HEK293 (cell line): ENCODE data around the gene FOXC1.

Experiments used
- HOXC10 ChIP-seq: sonication (generic); formaldehyde crosslinking; IDR thresholded peaks from 2 replicates; pipeline ENCODE4 v1.8.1; 2023; ENCODE audit warnings: mild to moderate bottlenecking, missing genetic modification reagents
- KLF7 ChIP-seq: fragments of 450-650 bp; formaldehyde crosslinking; IDR thresholded peaks from 2 replicates; pipeline ENCODE4 v1.5.1; 2016; ENCODE audit warnings: missing biosample characterization, missing genetic modification characterization, borderline replicate concordance
- SP7 ChIP-seq: fragments of 450-650 bp; formaldehyde crosslinking; IDR thresholded peaks from 2 replicates; pipeline ENCODE4 v1.5.1; 2016; ENCODE audit warnings: missing biosample characterization, missing genetic modification characterization
- TRIM28 ChIP-seq: IDR thresholded peaks from 2 replicates; pipeline ENCODE4 v1.6.1; 2011; ENCODE audit warnings: low read length, control low read depth, borderline replicate concordance
- YY2 ChIP-seq: fragments of 450-650 bp; formaldehyde crosslinking; IDR thresholded peaks from 2 replicates; pipeline ENCODE4 v1.5.1; 2016; ENCODE audit warnings: missing biosample characterization, missing genetic modification characterization
- ZBTB20 ChIP-seq: fragments of 450-650 bp; formaldehyde crosslinking; IDR thresholded peaks from 2 replicates; pipeline ENCODE4 v1.5.1; 2016; ENCODE audit warnings: missing biosample characterization, missing genetic modification characterization
- ZBTB8A ChIP-seq: fragments of 450-650 bp; formaldehyde crosslinking; IDR thresholded peaks from 2 replicates; pipeline ENCODE4 v1.5.1; 2016; ENCODE audit warnings: missing biosample characterization, missing genetic modification characterization
- ZFP3 ChIP-seq: fragments of 450-650 bp; formaldehyde crosslinking; IDR thresholded peaks from 2 replicates; pipeline ENCODE4 v1.5.1; 2016; ENCODE audit warnings: low read depth, missing biosample characterization, missing genetic modification characterization
- ZIC2 ChIP-seq: fragments of 450-650 bp; formaldehyde crosslinking; IDR thresholded peaks from 2 replicates; pipeline ENCODE4 v1.5.1; 2016; ENCODE audit warnings: missing biosample characterization, missing genetic modification characterization
- ZNF121 ChIP-seq: fragments of 450-650 bp; formaldehyde crosslinking; IDR thresholded peaks from 2 replicates; pipeline ENCODE4 v1.5.1; 2016; ENCODE audit warnings: missing biosample characterization, missing genetic modification characterization
- ZNF175 ChIP-seq: fragments of 450-650 bp; formaldehyde crosslinking; IDR thresholded peaks from 2 replicates; pipeline ENCODE4 v1.5.1; 2016; ENCODE audit warnings: missing biosample characterization, missing genetic modification characterization
- ZNF2 ChIP-seq: fragments of 450-650 bp; formaldehyde crosslinking; IDR thresholded peaks from 2 replicates; pipeline ENCODE4 v1.5.1; 2016; ENCODE audit warnings: missing biosample characterization, missing genetic modification characterization
- ZNF341 ChIP-seq: fragments of 450-650 bp; formaldehyde crosslinking; IDR thresholded peaks from 2 replicates; pipeline ENCODE4; 2016; ENCODE audit warnings: low read depth, missing biosample characterization, missing genetic modification characterization
- ZNF391 ChIP-seq: fragments of 450-650 bp; formaldehyde crosslinking; IDR thresholded peaks from 2 replicates; pipeline ENCODE4 v1.5.1; 2016; ENCODE audit warnings: low read depth, missing biosample characterization, missing genetic modification characterization, borderline replicate concordance
- ZNF394 ChIP-seq: fragments of 450-650 bp; formaldehyde crosslinking; IDR thresholded peaks from 2 replicates; pipeline ENCODE4 v1.5.1; 2016; ENCODE audit warnings: missing biosample characterization, missing genetic modification characterization, mild to moderate bottlenecking, moderate library complexity, borderline replicate concordance
- ZNF404 ChIP-seq: fragments of 450-650 bp; formaldehyde crosslinking; IDR thresholded peaks from 2 replicates; pipeline ENCODE4 v1.5.1; 2017; ENCODE audit warnings: missing biosample characterization, missing genetic modification characterization
- ZNF529 ChIP-seq: fragments of 450-650 bp; formaldehyde crosslinking; IDR thresholded peaks from 2 replicates; pipeline ENCODE4 v1.5.1; 2017; ENCODE audit warnings: missing genetic modification characterization, missing biosample characterization; ENCODE audit not compliant: insufficient replicate concordance
- ZNF544 ChIP-seq: fragments of 450-650 bp; formaldehyde crosslinking; IDR thresholded peaks from 2 replicates; pipeline ENCODE4 v1.5.0; 2017; ENCODE audit warnings: missing biosample characterization, missing genetic modification characterization
- ZNF549 ChIP-seq: fragments of 450-650 bp; IDR thresholded peaks from 2 replicates; pipeline ENCODE4 v1.5.1; 2018; ENCODE audit warnings: missing biosample characterization, missing genetic modification characterization, mild to moderate bottlenecking, inconsistent platforms, moderate library complexity
- ZNF560 ChIP-seq: fragments of 450-650 bp; formaldehyde crosslinking; IDR thresholded peaks from 2 replicates; pipeline ENCODE4 v1.5.1; 2017; ENCODE audit warnings: missing biosample characterization, missing genetic modification characterization, borderline replicate concordance
- ZNF571 ChIP-seq: fragments of 450-650 bp; formaldehyde crosslinking; IDR thresholded peaks from 2 replicates; pipeline ENCODE4 v1.5.0; 2017; ENCODE audit warnings: missing biosample characterization, missing genetic modification characterization
- ZNF610 ChIP-seq: fragments of 450-650 bp; formaldehyde crosslinking; IDR thresholded peaks from 2 replicates; pipeline ENCODE4 v1.5.1; 2016; ENCODE audit warnings: missing biosample characterization, missing genetic modification characterization, borderline replicate concordance
- ZNF677 ChIP-seq: fragments of 450-650 bp; IDR thresholded peaks from 2 replicates; pipeline ENCODE4 v1.5.0; 2018; ENCODE audit warnings: missing biosample characterization, mild to moderate bottlenecking, missing genetic modification characterization, moderate library complexity
- ZNF707 ChIP-seq: fragments of 450-650 bp; formaldehyde crosslinking; IDR thresholded peaks from 2 replicates; pipeline ENCODE4 v1.5.1; 2016; ENCODE audit warnings: missing biosample characterization, missing genetic modification characterization
- ZNF747 ChIP-seq: fragments of 450-650 bp; formaldehyde crosslinking; IDR thresholded peaks from 2 replicates; pipeline ENCODE4 v1.5.1; 2016; ENCODE audit warnings: missing biosample characterization, missing genetic modification characterization
- ZSCAN30 ChIP-seq: fragments of 450-650 bp; IDR thresholded peaks from 2 replicates; pipeline ENCODE4 v1.5.1; 2018; ENCODE audit warnings: missing biosample characterization, mild to moderate bottlenecking, missing genetic modification characterization, moderate library complexity
- TF ChIP-seq, protein P1 (sequence below): fragments of 450-650 bp; formaldehyde crosslinking; IDR thresholded peaks from 2 replicates; pipeline ENCODE4 v1.5.1; 2016; ENCODE audit warnings: missing biosample characterization, missing genetic modification characterization
- TF ChIP-seq, protein P2 (sequence below): fragments of 450-650 bp; formaldehyde crosslinking; IDR thresholded peaks from 2 replicates; pipeline ENCODE4 v1.5.0; 2017; ENCODE audit warnings: missing biosample characterization, missing genetic modification characterization, borderline replicate concordance
- TF ChIP-seq, protein P3 (sequence below): fragments of 450-650 bp; formaldehyde crosslinking; IDR thresholded peaks from 2 replicates; pipeline ENCODE4 v1.5.1; 2016; ENCODE audit warnings: missing biosample characterization, missing genetic modification characterization
- TF ChIP-seq, protein P4 (sequence below): fragments of 450-650 bp; formaldehyde crosslinking; IDR thresholded peaks from 2 replicates; pipeline ENCODE4 v1.5.1; 2016; ENCODE audit warnings: missing biosample characterization, missing genetic modification characterization
- TF ChIP-seq, protein P5 (sequence below): fragments of 450-650 bp; formaldehyde crosslinking; IDR thresholded peaks from 2 replicates; pipeline ENCODE4 v1.5.1; 2016; ENCODE audit warnings: missing biosample characterization, missing genetic modification characterization

FOXC1 gene

DNA sequence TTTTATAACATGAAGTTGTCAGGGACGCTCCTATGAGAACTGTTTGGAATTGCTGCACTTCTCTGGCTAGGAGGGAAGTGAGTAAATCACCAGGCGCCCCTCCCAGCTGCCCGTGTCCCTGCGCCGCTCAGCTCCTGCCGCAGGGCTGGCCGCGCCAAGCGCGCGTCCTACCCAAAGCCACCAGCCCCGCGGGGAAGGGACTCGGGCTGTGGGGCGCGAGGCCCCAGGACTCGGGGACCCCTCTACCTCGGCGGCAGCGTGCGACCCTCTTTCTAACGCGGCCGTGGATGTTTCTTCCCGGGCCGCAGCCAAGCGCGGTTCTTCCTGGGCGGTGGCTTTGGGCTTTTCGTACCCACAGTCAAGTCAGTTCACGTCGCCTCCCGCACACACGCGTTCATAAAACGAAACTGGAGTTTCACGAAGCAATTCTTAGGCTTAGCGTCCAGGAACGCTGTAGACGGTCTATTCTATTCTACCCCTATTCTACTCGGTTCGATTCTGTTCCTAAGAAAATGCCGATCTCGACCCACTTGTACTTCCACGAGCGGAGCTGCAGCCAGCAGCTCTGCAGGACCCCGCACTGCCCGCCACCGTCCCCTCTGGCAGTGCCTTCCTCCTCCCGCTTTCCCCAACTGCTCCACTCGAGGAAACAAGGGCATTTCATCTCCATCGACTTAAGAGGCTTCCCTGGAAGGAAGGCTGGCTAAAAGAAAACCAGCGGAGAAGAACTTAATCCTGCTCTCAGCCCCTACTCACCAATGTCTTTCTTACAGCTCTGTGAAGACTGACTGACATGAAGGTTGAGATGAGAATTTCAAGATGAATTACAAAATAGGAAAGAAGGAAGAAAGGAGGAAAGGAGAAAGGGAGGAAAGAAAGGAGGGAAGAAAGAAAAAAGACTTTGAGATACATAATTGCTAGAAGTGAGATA, 15.4 kb downstream of the FOXC1 start (continued):
- no peak for TF ChIP-seq ZNF571 (tag by site-specific recombination)
- TF ChIP-seq ZNF341 = peak; percentile 68; the same call in 1 of the 2 replicates
- no peak for TF ChIP-seq ZNF404 (tag by site-specific recombination)
- no peak for TF ChIP-seq KLF7 (tag by site-specific recombination)
- TF ChIP-seq, protein P1, sequence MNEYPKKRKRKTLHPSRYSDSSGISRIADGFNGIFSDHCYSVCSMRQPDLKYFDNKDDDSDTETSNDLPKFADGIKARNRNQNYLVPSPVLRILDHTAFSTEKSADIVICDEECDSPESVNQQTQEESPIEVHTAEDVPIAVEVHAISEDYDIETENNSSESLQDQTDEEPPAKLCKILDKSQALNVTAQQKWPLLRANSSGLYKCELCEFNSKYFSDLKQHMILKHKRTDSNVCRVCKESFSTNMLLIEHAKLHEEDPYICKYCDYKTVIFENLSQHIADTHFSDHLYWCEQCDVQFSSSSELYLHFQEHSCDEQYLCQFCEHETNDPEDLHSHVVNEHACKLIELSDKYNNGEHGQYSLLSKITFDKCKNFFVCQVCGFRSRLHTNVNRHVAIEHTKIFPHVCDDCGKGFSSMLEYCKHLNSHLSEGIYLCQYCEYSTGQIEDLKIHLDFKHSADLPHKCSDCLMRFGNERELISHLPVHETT (tag by site-specific recombination) = no peak
- no peak for TF ChIP-seq ZNF391 (tag by site-specific recombination)
- TF ChIP-seq, protein P2, sequence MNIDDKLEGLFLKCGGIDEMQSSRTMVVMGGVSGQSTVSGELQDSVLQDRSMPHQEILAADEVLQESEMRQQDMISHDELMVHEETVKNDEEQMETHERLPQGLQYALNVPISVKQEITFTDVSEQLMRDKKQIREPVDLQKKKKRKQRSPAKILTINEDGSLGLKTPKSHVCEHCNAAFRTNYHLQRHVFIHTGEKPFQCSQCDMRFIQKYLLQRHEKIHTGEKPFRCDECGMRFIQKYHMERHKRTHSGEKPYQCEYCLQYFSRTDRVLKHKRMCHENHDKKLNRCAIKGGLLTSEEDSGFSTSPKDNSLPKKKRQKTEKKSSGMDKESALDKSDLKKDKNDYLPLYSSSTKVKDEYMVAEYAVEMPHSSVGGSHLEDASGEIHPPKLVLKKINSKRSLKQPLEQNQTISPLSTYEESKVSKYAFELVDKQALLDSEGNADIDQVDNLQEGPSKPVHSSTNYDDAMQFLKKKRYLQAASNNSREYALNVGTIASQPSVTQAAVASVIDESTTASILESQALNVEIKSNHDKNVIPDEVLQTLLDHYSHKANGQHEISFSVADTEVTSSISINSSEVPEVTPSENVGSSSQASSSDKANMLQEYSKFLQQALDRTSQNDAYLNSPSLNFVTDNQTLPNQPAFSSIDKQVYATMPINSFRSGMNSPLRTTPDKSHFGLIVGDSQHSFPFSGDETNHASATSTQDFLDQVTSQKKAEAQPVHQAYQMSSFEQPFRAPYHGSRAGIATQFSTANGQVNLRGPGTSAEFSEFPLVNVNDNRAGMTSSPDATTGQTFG (tag by site-specific recombination) = no peak
- peak; percentile 47; the same call in 1 of the 2 replicates for TF ChIP-seq ZNF610 (tag by site-specific recombination)
- TF ChIP-seq, protein P3, sequence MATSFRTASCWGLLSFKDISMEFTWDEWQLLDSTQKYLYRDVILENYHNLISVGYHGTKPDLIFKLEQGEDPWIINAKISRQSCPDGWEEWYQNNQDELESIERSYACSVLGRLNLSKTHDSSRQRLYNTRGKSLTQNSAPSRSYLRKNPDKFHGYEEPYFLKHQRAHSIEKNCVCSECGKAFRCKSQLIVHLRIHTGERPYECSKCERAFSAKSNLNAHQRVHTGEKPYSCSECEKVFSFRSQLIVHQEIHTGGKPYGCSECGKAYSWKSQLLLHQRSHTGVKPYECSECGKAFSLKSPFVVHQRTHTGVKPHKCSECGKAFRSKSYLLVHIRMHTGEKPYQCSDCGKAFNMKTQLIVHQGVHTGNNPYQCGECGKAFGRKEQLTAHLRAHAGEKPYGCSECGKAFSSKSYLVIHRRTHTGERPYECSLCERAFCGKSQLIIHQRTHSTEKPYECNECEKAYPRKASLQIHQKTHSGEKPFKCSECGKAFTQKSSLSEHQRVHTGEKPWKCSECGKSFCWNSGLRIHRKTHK (tag by site-specific recombination) = no peak
- no peak for TF ChIP-seq ZNF394 (tag by site-specific recombination)
- TF ChIP-seq ZNF560 (tag by site-specific recombination) = no peak
- no peak for TF ChIP-seq ZNF677 (tag by site-specific recombination)
- peak; percentile 9; the same call in 1 of the 2 replicates for TF ChIP-seq ZNF2 (tag by site-specific recombination)
- TF ChIP-seq, protein P4, sequence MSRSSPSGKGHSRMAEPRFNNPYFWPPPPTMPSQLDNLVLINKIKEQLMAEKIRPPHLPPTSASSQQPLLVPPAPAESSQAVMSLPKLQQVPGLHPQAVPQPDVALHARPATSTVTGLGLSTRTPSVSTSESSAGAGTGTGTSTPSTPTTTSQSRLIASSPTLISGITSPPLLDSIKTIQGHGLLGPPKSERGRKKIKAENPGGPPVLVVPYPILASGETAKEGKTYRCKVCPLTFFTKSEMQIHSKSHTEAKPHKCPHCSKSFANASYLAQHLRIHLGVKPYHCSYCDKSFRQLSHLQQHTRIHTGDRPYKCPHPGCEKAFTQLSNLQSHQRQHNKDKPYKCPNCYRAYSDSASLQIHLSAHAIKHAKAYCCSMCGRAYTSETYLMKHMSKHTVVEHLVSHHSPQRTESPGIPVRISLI (tag by site-specific recombination) = no peak
- TF ChIP-seq ZNF549 (tag by site-specific recombination) = no peak
- TF ChIP-seq ZNF529 = no peak
- TF ChIP-seq ZBTB20 (tag by site-specific recombination) = no peak
- TF ChIP-seq ZNF747 (tag by site-specific recombination) = no peak
- TF ChIP-seq HOXC10 (CRISPR knock-in tag) = no peak
- no peak for TF ChIP-seq ZNF121 (tag by site-specific recombination)
- no peak for TF ChIP-seq ZSCAN30
- no peak for TF ChIP-seq ZIC2
- TF ChIP-seq ZBTB8A (tag by site-specific recombination) = no peak
- TF ChIP-seq TRIM28 = no peak
- TF ChIP-seq SP7 (tag by site-specific recombination) = 0 out of 2 replicates have a peak, but pooled peaks have one; percentile 5
- no peak for TF ChIP-seq YY2 (tag by site-specific recombination)
- no peak for TF ChIP-seq ZNF175 (tag by site-specific recombination)
- TF ChIP-seq, protein P5, sequence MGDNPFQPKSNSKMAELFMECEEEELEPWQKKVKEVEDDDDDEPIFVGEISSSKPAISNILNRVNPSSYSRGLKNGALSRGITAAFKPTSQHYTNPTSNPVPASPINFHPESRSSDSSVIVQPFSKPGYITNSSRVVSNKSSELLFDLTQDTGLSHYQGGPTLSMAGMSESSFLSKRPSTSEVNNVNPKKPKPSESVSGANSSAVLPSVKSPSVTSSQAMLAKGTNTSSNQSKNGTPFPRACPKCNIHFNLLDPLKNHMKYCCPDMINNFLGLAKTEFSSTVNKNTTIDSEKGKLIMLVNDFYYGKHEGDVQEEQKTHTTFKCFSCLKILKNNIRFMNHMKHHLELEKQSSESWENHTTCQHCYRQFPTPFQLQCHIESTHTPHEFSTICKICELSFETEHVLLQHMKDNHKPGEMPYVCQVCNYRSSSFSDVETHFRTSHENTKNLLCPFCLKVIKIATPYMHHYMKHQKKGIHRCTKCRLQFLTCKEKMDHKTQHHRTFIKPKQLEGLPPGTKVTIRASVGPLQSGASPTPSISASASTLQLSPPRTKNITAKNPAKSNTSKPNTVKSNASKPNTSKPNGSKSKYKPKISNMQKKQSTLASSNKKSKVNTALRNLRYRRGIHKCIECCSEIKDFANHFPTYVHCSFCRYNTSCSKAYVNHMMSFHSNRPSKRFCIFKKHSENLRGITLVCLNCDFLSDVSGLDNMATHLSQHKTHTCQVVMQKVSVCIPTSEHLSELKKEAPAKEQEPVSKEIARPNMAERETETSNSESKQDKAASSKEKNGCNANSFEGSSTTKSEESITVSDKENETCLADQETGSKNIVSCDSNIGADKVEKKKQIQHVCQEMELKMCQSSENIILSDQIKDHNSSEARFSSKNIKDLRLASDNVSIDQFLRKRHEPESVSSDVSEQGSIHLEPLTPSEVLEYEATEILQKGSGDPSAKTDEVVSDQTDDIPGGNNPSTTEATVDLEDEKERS (tag by site-specific recombination) = no peak
- no peak for TF ChIP-seq ZFP3 (tag by site-specific recombination)
- no peak for TF ChIP-seq ZNF544 (tag by site-specific recombination)
- TF ChIP-seq ZNF707 (tag by site-specific recombination) = no peak
